CD14-positive monocyte (primary cell): ENCODE data around the gene TP53I13. TPM values are rescaled to one million over a fixed set of nuclear protein-coding genes. Genes with fewer than 3 reads are reported as not detected.

Source experiments
- DNase-seq, 3 donors: peaks; one replicate each; pipeline ENCODE4 v3.0.0-alpha.2; 2011 to 2022
- H2AFZ ChIP-seq: 2 replicates; pipeline ENCODE4 v1.6.0; 2012; ENCODE audit warnings: mild to moderate bottlenecking, low read depth, low read length, inconsistent platforms; ENCODE audit not compliant: insufficient read depth, poor library complexity, severe bottlenecking
- H3K27ac ChIP-seq, 2 donors: 1 replicate in 1 of 2; 2 replicates in 1 of 2; pipeline ENCODE4 v1.5.1; 2012 to 2013; ENCODE audit warnings: low read length in 2 of 2, control low read depth in 1 of 2, inconsistent platforms in 1 of 2, low read depth in 1 of 2, mild to moderate bottlenecking in 1 of 2
- H3K27me3 ChIP-seq, 2 donors: one replicate each; pipeline versions ENCODE4 v1.6.0 to v1.6.1; 2011 to 2013; ENCODE audit warnings: low read length in 2 of 2; ENCODE audit not compliant: control insufficient read depth in 2 of 2, insufficient read depth in 2 of 2
- H3K36me3 ChIP-seq, 2 donors: replicated peaks in 1 of 2; 1 replicate in 1 of 2; 2 replicates in 1 of 2; pipeline versions ENCODE4 v1.5.1 to v1.6.1; 2012 to 2013; ENCODE audit warnings: low read length in 2 of 2, control low read depth in 1 of 2, inconsistent platforms in 1 of 2, mild to moderate bottlenecking in 1 of 2; ENCODE audit not compliant: insufficient read depth in 2 of 2, control insufficient read depth in 1 of 2
- H3K4me1 ChIP-seq, 2 donors: 1 replicate in 1 of 2; 2 replicates in 1 of 2; pipeline versions ENCODE4 v1.5.1 to v1.6.1; 2012 to 2013; ENCODE audit warnings: low read length in 2 of 2, control low read depth in 1 of 2, inconsistent platforms in 1 of 2, mild to moderate bottlenecking in 1 of 2, moderate library complexity in 1 of 2; ENCODE audit not compliant: insufficient read depth in 2 of 2, control insufficient read depth in 1 of 2
- H3K4me2 ChIP-seq: replicated peaks from 2 replicates; pipeline ENCODE3; 2012; ENCODE audit warnings: low read length, moderate library complexity, mild to moderate bottlenecking; ENCODE audit not compliant: poor library complexity, severe bottlenecking; ENCODE audit errors: extremely low read depth
- H3K4me3 ChIP-seq, 3 experiments: fragments of 200-600 bp in 1 of 3; sonication (generic) in 1 of 3; replicated peaks in 1 of 3; 1 replicate in 2 of 3; 2 replicates in 1 of 3; pipeline ENCODE4 v1.5.1; 2011 to 2013; ENCODE audit warnings: low read length in 3 of 3, mild to moderate bottlenecking in 3 of 3, control low read depth in 2 of 3, low read depth in 2 of 3, inconsistent platforms in 1 of 3, moderate library complexity in 1 of 3
- H3K79me2 ChIP-seq: 2 replicates; pipeline ENCODE4 v1.6.0; 2012; ENCODE audit warnings: mild to moderate bottlenecking, control low read depth, inconsistent platforms, low read length, moderate library complexity; ENCODE audit not compliant: insufficient read depth
- H3K9ac ChIP-seq: 2 replicates; pipeline ENCODE4 v1.6.0; 2017; ENCODE audit warnings: low read length, mild to moderate bottlenecking; ENCODE audit not compliant: insufficient read depth, poor library complexity, severe bottlenecking
- H3K9me3 ChIP-seq, 2 donors: replicated peaks in 1 of 2; 1 replicate in 1 of 2; 2 replicates in 1 of 2; pipeline versions ENCODE4 v1.5.1 to v1.6.1; 2012 to 2013; ENCODE audit warnings: low read length in 2 of 2, control low read depth in 1 of 2; ENCODE audit not compliant: control insufficient read depth in 1 of 2, insufficient read depth in 1 of 2
- H4K20me1 ChIP-seq: 2 replicates; pipeline ENCODE4 v1.6.0; 2012; ENCODE audit warnings: mild to moderate bottlenecking, low read length, control low read depth, moderate library complexity; ENCODE audit not compliant: insufficient read depth
- H3K27ac Mint-ChIP-seq, 7 donors: one replicate each; pipeline ENCODE4 v1.8.0; 2020; ENCODE audit warnings: mild to moderate bottlenecking in 7 of 7, mixed read lengths in 7 of 7, moderate library complexity in 6 of 7, inconsistent platforms in 2 of 7
- H3K27me3 Mint-ChIP-seq, 3 donors: one replicate each; pipeline ENCODE4 v1.8.0; 2021 to 2022; ENCODE audit warnings: low read depth in 3 of 3, mild to moderate bottlenecking in 3 of 3, mixed read lengths in 3 of 3, moderate library complexity in 3 of 3, inconsistent platforms in 1 of 3
- H3K36me3 Mint-ChIP-seq, 2 donors: one replicate each; pipeline ENCODE4 v1.8.0; 2020; ENCODE audit warnings: mixed read lengths in 2 of 2, inconsistent platforms in 1 of 2, mild to moderate bottlenecking in 1 of 2
- H3K4me1 Mint-ChIP-seq: one replicate; pipeline ENCODE4 v1.8.0; 2020; ENCODE audit warnings: mild to moderate bottlenecking, mixed read lengths
- H3K4me3 Mint-ChIP-seq, 2 donors: one replicate each; pipeline ENCODE4 v1.8.0; 2020; ENCODE audit warnings: mild to moderate bottlenecking in 2 of 2, mixed read lengths in 2 of 2, moderate library complexity in 1 of 2
- H3K9me3 Mint-ChIP-seq, 7 donors: one replicate each; pipeline ENCODE4 v1.8.0; 2020 to 2022; ENCODE audit warnings: mixed read lengths in 7 of 7, mild to moderate bottlenecking in 6 of 7, moderate library complexity in 6 of 7, inconsistent platforms in 2 of 7
- CTCF ChIP-seq: fragments of 200-600 bp; IDR thresholded peaks from one replicate; pipeline ENCODE4 v1.8.0; 2022; ENCODE audit warnings: antibody characterized with exemption, mild to moderate bottlenecking
- WGBS: methylation state at CpG from one replicate; pipeline ENCODE4 v1.1.5; 2013; ENCODE audit warnings: missing lambda C conversion rate; ENCODE audit not compliant: insufficient coverage; 5-methylcytosine and 5-hydroxymethylcytosine counted together
- intact Hi-C, 2 donors: fragments of 100-400 bp; cut with micrococcal nuclease; formaldehyde crosslinking; loops; one replicate each; pipeline versions ENCODE4 v1.15.0 to v1.15.1; 2023
- polyA plus RNA-seq, 3 donors: library from polyadenylated mRNA; depleted of rRNA in 1 of 3; unstranded in 2 of 3; stranded (reverse) in 1 of 3; fragments of 300-500 nt in 2 of 3; fragments of >200 nt in 1 of 3; fragmentation: Illumina TruSeq in 2 of 3; gene quantifications; 1 replicate in 2 of 3; 2 replicates in 1 of 3; pipeline ENCODE4 v1.2.3, GENCODE V29; 2012 to 2021

The TP53I13 gene
- polyA plus RNA-seq, 3 donors, result 9.4 to 58.6 (median 14.4) TPM

GRCh38 chr17:29579866-29580771, 11.6 kb downstream of the TP53I13 start:
- peaks cover 24% of the 10 kb centered on the region for H3K79me2 ChIP-seq
- DNase-seq, result peak; percentile 86 to 91 (median 88)
- peaks cover 16% of the 10 kb centered on the region for H3K4me1 Mint-ChIP-seq
- H3K36me3 ChIP-seq, result peaks cover 64 to 78% of the 10 kb centered on the region in 2 donors
- peak overlapping the region in 3 of 7 donors; percentile 10 to 51 (median 45) for H3K27ac Mint-ChIP-seq
- H3K9ac ChIP-seq, result no peak overlapping the region
- no peak overlapping the region for H3K4me3 Mint-ChIP-seq
- H3K27me3 Mint-ChIP-seq, result no peaks in the 10 kb centered on the region
- WGBS, result 63% methylated on average over 11 of the region's 15 CpGs
- no peak overlapping the region for H3K27ac ChIP-seq
- peaks cover 13% of the 10 kb centered on the region in 2 donors for H3K4me1 ChIP-seq
- no peaks in the 10 kb centered on the region for H3K9me3 ChIP-seq
- H4K20me1 ChIP-seq, result peaks cover 54% of the 10 kb centered on the region
- peak; percentile 84 for TF ChIP-seq CTCF
- no peak overlapping the region for H3K4me3 ChIP-seq
- H3K4me2 ChIP-seq, result no peak overlapping the region
- no peaks in the 10 kb centered on the region for H3K27me3 ChIP-seq
- peaks cover 51 to 84% of the 10 kb centered on the region in 2 donors for H3K36me3 Mint-ChIP-seq
- intact Hi-C loops, result loop anchor here (2.0 to 10.0 kb wide), 3 partner anchors 39 to 512 kb away; no protein-coding TSS in a partner anchor
- H2AFZ ChIP-seq, result no peak overlapping the region
- H3K9me3 Mint-ChIP-seq, result no peaks in the 10 kb centered on the region

GRCh38 chr17:29581583-29582253, 13.2 kb downstream of the TP53I13 start:
- H3K27ac Mint-ChIP-seq, result no peak overlapping the region
- Histone ChIP-seq H3K4me3 (no peak overlapping the region), H3K4me1 (peaks cover 29% of the 10 kb centered on the region in 2 donors), H4K20me1 (peaks cover 70% of the 10 kb centered on the region), H3K27ac (no peak overlapping the region), H3K9me3 (no peaks in the 10 kb centered on the region), H3K36me3 (peaks cover 48 to 62% of the 10 kb centered on the region in 2 donors), H3K27me3 (no peaks in the 10 kb centered on the region), H3K4me2 (no peak overlapping the region), H3K9ac (no peak overlapping the region), H2AFZ (no peak overlapping the region), H3K79me2 (peaks cover 40% of the 10 kb centered on the region)
- intact Hi-C loops, result loop anchor here (2.0 to 10.0 kb wide), 3 partner anchors 37 to 511 kb away; no protein-coding TSS in a partner anchor
- peaks cover 41 to 69% of the 10 kb centered on the region in 2 donors for H3K36me3 Mint-ChIP-seq
- H3K9me3 Mint-ChIP-seq, result no peaks in the 10 kb centered on the region
- H3K4me1 Mint-ChIP-seq, result peaks cover 32% of the 10 kb centered on the region
- no peak for DNase-seq
- no peak overlapping the region for H3K4me3 Mint-ChIP-seq
- TF ChIP-seq CTCF, result no peak
- H3K27me3 Mint-ChIP-seq, result no peaks in the 10 kb centered on the region
- WGBS, result 92% methylated on average over 15 of the region's 20 CpGs
